HG03469 (cell line): ENCODE results near the gene LHPP.

Source experiments
- ATAC-seq: cut with Tn5 transposase; IDR thresholded peaks from one replicate; pipeline ENCODE4 v1.9.1; 2021; ENCODE audit warnings: mild to moderate bottlenecking, moderate library complexity, moderate number of reproducible peaks; ENCODE audit not compliant: unreplicated experiment

LHPP gene

GRCh38 chr10:124618470-124619073 lies 156.9 kb downstream of the LHPP start:
- ATAC-seq: no peak

GRCh38 chr10:124619195-124619594 lies 157.6 kb downstream of the LHPP start:
- ATAC-seq: no peak

GRCh38 chr10:124619802-124620490 lies 158.3 kb downstream of the LHPP start:
- no peak for ATAC-seq

GRCh38 chr10:124621637-124622036 lies 160.0 kb downstream of the LHPP start:
- ATAC-seq: no peak

- no peak for ATAC-seq
Measured at GRCh38 chr10:124622158-124622557, 160.5 kb downstream of the LHPP start.

- ATAC-seq: no peak
Measured at GRCh38 chr10:124622866-124623536, 161.4 kb downstream of the LHPP start.

GRCh38 chr10:124624006-124624405 lies 162.4 kb downstream of the LHPP start:
- no peak for ATAC-seq

GRCh38 chr10:124624466-124624865 lies 162.8 kb downstream of the LHPP start:
- no peak for ATAC-seq

- ATAC-seq: no peak
Measured at GRCh38 chr10:124624895-124625294, 163.3 kb downstream of the LHPP start.

- ATAC-seq: no peak
Measured at GRCh38 chr10:124625831-124626238, 164.2 kb downstream of the LHPP start.

GRCh38 chr10:124626759-124627380 lies 165.2 kb downstream of the LHPP start:
- peak; percentile 51 for ATAC-seq

GRCh38 chr10:124627866-124628675 lies 166.4 kb downstream of the LHPP start:
- ATAC-seq: no peak

GRCh38 chr10:124628676-124629021 lies 167.0 kb downstream of the LHPP start:
- ATAC-seq: no peak

- no peak for ATAC-seq
Measured at GRCh38 chr10:124629415-124629814, 167.8 kb downstream of the LHPP start.

- ATAC-seq: no peak
Measured at GRCh38 chr10:124629842-124630241, 168.2 kb downstream of the LHPP start.

GRCh38 chr10:124630551-124630950 lies 168.9 kb downstream of the LHPP start:
- no peak for ATAC-seq

- no peak for ATAC-seq
Measured at GRCh38 chr10:124632064-124632531, 170.5 kb downstream of the LHPP start.

GRCh38 chr10:124632566-124632965 lies 170.9 kb downstream of the LHPP start:
- ATAC-seq: no peak

- ATAC-seq: no peak
Measured at GRCh38 chr10:124636271-124636995, 174.8 kb downstream of the LHPP start.

GRCh38 chr10:124637091-124637700 lies 175.6 kb downstream of the LHPP start:
- ATAC-seq: no peak
